HepG2 (cell line): ENCODE data around the gene NOXO1. TPM values are rescaled to one million over a fixed set of nuclear protein-coding genes. Genes with fewer than 3 reads are reported as not detected.

Source experiments
- CENPBD1 ChIP-seq: sonication (generic); formaldehyde crosslinking; IDR thresholded peaks from 2 replicates; pipeline ENCODE4 v1.8.0; 2022; ENCODE audit warnings: missing genetic modification reagents, low read depth, mild to moderate bottlenecking, borderline replicate concordance
- CREB1 ChIP-seq, 2 experiments: fragments of 450-650 bp in 1 of 2; IDR thresholded peaks; 2 replicates each; pipeline ENCODE4 v1.6.1; 2016 to 2017; ENCODE audit warnings: control low read depth in 1 of 2, mild to moderate bottlenecking in 1 of 2, missing compliant biosample characterization in 1 of 2, missing genetic modification characterization in 1 of 2
- E2F2 ChIP-seq: sonication (generic); formaldehyde crosslinking; IDR thresholded peaks from 2 replicates; pipeline ENCODE4 v1.4.0; 2020; ENCODE audit warnings: missing genetic modification reagents, borderline replicate concordance
- FLYWCH1 ChIP-seq: sonication (generic); formaldehyde crosslinking; IDR thresholded peaks from 2 replicates; pipeline ENCODE4 v1.8.1; 2023; ENCODE audit warnings: mild to moderate bottlenecking, missing genetic modification reagents
- GATA4 ChIP-seq: sonication (generic); IDR thresholded peaks from 2 replicates; pipeline ENCODE4 v1.6.1; 2016; ENCODE audit warnings: antibody characterized with exemption, low read depth, borderline replicate concordance
- HNRNPH1 ChIP-seq: fragments of 200-400 bp; formaldehyde crosslinking; optimal IDR thresholded peaks from 2 replicates; pipeline ENCODE3; 2017; ENCODE audit warnings: mild to moderate bottlenecking, low read depth, low read length
- KDM1A ChIP-seq: IDR thresholded peaks from 2 replicates; pipeline ENCODE4 v1.6.1; 2016; ENCODE audit warnings: missing compliant biosample characterization
- MTF2 ChIP-seq: sonication (generic); formaldehyde crosslinking; IDR thresholded peaks from 2 replicates; pipeline ENCODE4 v1.5.0; 2020; ENCODE audit warnings: missing genetic modification reagents, borderline replicate concordance
- PCBP2 ChIP-seq: fragments of 200-400 bp; formaldehyde crosslinking; optimal IDR thresholded peaks from 2 replicates; pipeline ENCODE3; 2018; ENCODE audit warnings: low read length, low read depth; ENCODE audit not compliant: poor library complexity, severe bottlenecking
- SUZ12 ChIP-seq: fragments of 150-350 bp; IDR thresholded peaks from 2 replicates; pipeline ENCODE4 v1.6.1; 2014; ENCODE audit warnings: low read depth, low read length
- TEAD2 ChIP-seq: sonication (generic); formaldehyde crosslinking; IDR thresholded peaks from 2 replicates; pipeline ENCODE4 v1.9.0; 2021; ENCODE audit warnings: missing genetic modification reagents
- TFAP4 ChIP-seq: sonication (generic); IDR thresholded peaks from 2 replicates; pipeline ENCODE4 v1.6.1; 2016; ENCODE audit warnings: low read depth, borderline replicate concordance
- ZNF3 ChIP-seq: IDR thresholded peaks from 2 replicates; pipeline ENCODE4 v1.7.0; 2017; ENCODE audit warnings: inconsistent platforms
- ZNF431 ChIP-seq: sonication (generic); formaldehyde crosslinking; IDR thresholded peaks from 2 replicates; pipeline ENCODE4 v1.9.0; 2022; ENCODE audit warnings: missing genetic modification reagents, low read depth, mild to moderate bottlenecking, borderline replicate concordance
- ZNF510 ChIP-seq: sonication (generic); formaldehyde crosslinking; IDR thresholded peaks from 2 replicates; pipeline ENCODE4 v1.4.0; 2020; ENCODE audit warnings: low read depth, mild to moderate bottlenecking, missing genetic modification reagents
- ZXDC ChIP-seq: sonication (generic); formaldehyde crosslinking; IDR thresholded peaks from 2 replicates; pipeline ENCODE4 v1.5.0; 2020; ENCODE audit warnings: mild to moderate bottlenecking, missing genetic modification reagents
- polyA plus RNA-seq, 8 experiments: library from polyadenylated mRNA; depleted of rRNA in 3 of 8; stranded (reverse) in 7 of 8; unstranded in 1 of 8; fragments of >200 nt; fragmentation: Illumina TruSeq in 4 of 8; extraction: Trizol in 4 of 8; gene quantifications; 2 replicates each; pipeline versions ENCODE4 v1.2.1 to v1.2.3, GENCODE V29; 2011 to 2016; ENCODE audit warnings: low read depth in 4 of 8, missing spikeins in 1 of 8, mixed read lengths in 1 of 8; ENCODE audit not compliant: insufficient read depth in 1 of 8
- total RNA-seq, 5 experiments: library from RNA; depleted of rRNA; stranded (reverse); fragments of >200 nt; fragmentation: Illumina TruSeq; extraction: Trizol; gene quantifications; 2 replicates each; pipeline ENCODE4 v1.2.3, GENCODE V29; 2016; ENCODE audit warnings: low read depth in 1 of 5
- TF ChIP-seq, protein P1 (sequence below), 2 experiments: IDR thresholded peaks; 2 replicates each; pipeline ENCODE4 v1.6.1; 2011 to 2012; ENCODE audit warnings: low read length in 2 of 2, borderline replicate concordance in 1 of 2, low read depth in 1 of 2, mild to moderate bottlenecking in 1 of 2, moderate library complexity in 1 of 2
- TF ChIP-seq, protein P2 (sequence below): IDR thresholded peaks from 2 replicates; pipeline ENCODE4 v1.6.1; 2016; ENCODE audit warnings: low read depth, borderline replicate concordance
- TF ChIP-seq, protein P3 (sequence below): sonication (generic); formaldehyde crosslinking; IDR thresholded peaks from 2 replicates; pipeline ENCODE4 v1.5.0; 2020; ENCODE audit warnings: missing genetic modification reagents

NOXO1 gene
- total and polyA plus RNA-seq, 2 of the 13 experiments (the other 11 are each of a cell fraction or from before 2014, with no cell fraction given): 0.69 to 1.4 TPM

- TF ChIP-seq, protein P1, sequence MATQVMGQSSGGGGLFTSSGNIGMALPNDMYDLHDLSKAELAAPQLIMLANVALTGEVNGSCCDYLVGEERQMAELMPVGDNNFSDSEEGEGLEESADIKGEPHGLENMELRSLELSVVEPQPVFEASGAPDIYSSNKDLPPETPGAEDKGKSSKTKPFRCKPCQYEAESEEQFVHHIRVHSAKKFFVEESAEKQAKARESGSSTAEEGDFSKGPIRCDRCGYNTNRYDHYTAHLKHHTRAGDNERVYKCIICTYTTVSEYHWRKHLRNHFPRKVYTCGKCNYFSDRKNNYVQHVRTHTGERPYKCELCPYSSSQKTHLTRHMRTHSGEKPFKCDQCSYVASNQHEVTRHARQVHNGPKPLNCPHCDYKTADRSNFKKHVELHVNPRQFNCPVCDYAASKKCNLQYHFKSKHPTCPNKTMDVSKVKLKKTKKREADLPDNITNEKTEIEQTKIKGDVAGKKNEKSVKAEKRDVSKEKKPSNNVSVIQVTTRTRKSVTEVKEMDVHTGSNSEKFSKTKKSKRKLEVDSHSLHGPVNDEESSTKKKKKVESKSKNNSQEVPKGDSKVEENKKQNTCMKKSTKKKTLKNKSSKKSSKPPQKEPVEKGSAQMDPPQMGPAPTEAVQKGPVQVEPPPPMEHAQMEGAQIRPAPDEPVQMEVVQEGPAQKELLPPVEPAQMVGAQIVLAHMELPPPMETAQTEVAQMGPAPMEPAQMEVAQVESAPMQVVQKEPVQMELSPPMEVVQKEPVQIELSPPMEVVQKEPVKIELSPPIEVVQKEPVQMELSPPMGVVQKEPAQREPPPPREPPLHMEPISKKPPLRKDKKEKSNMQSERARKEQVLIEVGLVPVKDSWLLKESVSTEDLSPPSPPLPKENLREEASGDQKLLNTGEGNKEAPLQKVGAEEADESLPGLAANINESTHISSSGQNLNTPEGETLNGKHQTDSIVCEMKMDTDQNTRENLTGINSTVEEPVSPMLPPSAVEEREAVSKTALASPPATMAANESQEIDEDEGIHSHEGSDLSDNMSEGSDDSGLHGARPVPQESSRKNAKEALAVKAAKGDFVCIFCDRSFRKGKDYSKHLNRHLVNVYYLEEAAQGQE (IDR thresholded peaks at IDR 0.05; ENCODE audit: borderline replicate concordance in 1 of 2, low read depth in 1 of 2, low read length in 2 of 2): no peak
- TF ChIP-seq MTF2 (CRISPR knock-in tag): no peak
- no peak for TF ChIP-seq FLYWCH1 (CRISPR knock-in tag)
- no peak for TF ChIP-seq ZNF431 (CRISPR knock-in tag)
- TF ChIP-seq ZXDC (CRISPR knock-in tag): no peak
- no peak for TF ChIP-seq E2F2 (CRISPR knock-in tag)
- TF ChIP-seq KDM1A (CRISPR knock-in tag): no peak
- no peak for TF ChIP-seq PCBP2
- no peak for TF ChIP-seq SUZ12
- TF ChIP-seq, protein P2, sequence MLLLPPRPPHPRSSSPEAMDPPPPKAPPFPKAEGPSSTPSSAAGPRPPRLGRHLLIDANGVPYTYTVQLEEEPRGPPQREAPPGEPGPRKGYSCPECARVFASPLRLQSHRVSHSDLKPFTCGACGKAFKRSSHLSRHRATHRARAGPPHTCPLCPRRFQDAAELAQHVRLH: no peak
- TF ChIP-seq HNRNPH1: no peak
- no peak for TF ChIP-seq TEAD2 (CRISPR knock-in tag)
- no peak for TF ChIP-seq ZNF3 (CRISPR knock-in tag)
- TF ChIP-seq ZNF510: no peak
- TF ChIP-seq CENPBD1 (CRISPR knock-in tag): no peak
- no peak for TF ChIP-seq TFAP4
- TF ChIP-seq GATA4: no peak
- TF ChIP-seq CREB1 (IDR thresholded peaks at IDR 0.05): no peak
- TF ChIP-seq CREB1 (CRISPR knock-in tag; IDR thresholded peaks at IDR 0.05): no peak
- TF ChIP-seq, protein P3, sequence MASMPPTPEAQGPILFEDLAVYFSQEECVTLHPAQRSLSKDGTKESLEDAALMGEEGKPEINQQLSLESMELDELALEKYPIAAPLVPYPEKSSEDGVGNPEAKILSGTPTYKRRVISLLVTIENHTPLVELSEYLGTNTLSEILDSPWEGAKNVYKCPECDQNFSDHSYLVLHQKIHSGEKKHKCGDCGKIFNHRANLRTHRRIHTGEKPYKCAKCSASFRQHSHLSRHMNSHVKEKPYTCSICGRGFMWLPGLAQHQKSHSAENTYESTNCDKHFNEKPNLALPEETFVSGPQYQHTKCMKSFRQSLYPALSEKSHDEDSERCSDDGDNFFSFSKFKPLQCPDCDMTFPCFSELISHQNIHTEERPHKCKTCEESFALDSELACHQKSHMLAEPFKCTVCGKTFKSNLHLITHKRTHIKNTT: no peak
Observed at GRCh38 chr16:1933097-1933661, 48.1 kb downstream of the NOXO1 start (continued).
